ENCODE measurements around the gene PITPNC1. TPM values are rescaled to one million over a fixed set of nuclear protein-coding genes. Genes with fewer than 3 reads are reported as not detected.
A peak's percentile ranks its signal among the peaks of the same experiment; 100 is the strongest.

Gene PITPNC1
- total RNA-seq, 1 experiment from 2014 or later: 20.8 TPM

GRCh38 chr17:67376415-67376736 lies 705 bp upstream of the PITPNC1 start:
- DNase-seq (ENCODE audit: low read depth, low spot score) (no peak), ATAC-seq (no peak)
- intact Hi-C loops (cut with micrococcal nuclease; ENCODE audit: unreplicated experiment): loop anchor here (5.0 kb wide), 1 partner anchor 226 kb away; no protein-coding TSS in a partner anchor
- Histone ChIP-seq H3K27me3 (ENCODE audit: control insufficient read depth, insufficient read depth, low read length) (no peaks in the 10 kb centered on the region), H3K27ac (ENCODE audit: low read length) (peak overlapping the region; percentile 66), H3K4me3 (ENCODE audit: low read depth in 2 of 2, low read length in 2 of 2) (peak overlapping the region; percentile 80 to 85), H3K36me3 (ENCODE audit: control insufficient read depth, insufficient read depth, low read length) (peaks cover 4% of the 10 kb centered on the region), H3K4me1 (ENCODE audit: control insufficient read depth, insufficient read depth, low read length) (peaks cover 12% of the 10 kb centered on the region), H3K9me3 (ENCODE audit: control insufficient read depth, insufficient read depth, low read depth, low read length) (no peaks in the 10 kb centered on the region)
- no peak for TF ChIP-seq SIN3A (IDR thresholded peaks at IDR 0.05; ENCODE audit: borderline replicate concordance, insufficient read depth, low read depth, low read length)
- TF ChIP-seq REST (IDR thresholded peaks at IDR 0.05; ENCODE audit: insufficient read depth in 1 of 2, low read depth in 2 of 2, low read length in 1 of 2): no peak
- no peak for TF ChIP-seq POLR2AphosphoS5 (IDR thresholded peaks at IDR 0.05; ENCODE audit: low read depth, low read length)
- no TSS peak for BruUV-seq (replicated peaks)
- in situ Hi-C loops (cut with HindIII; ENCODE audit: low pct_unique_long_range_greater_than_20kb, low sequenced_read_pairs): no loop called here
- ChIA-PET CTCF (interaction anchor here (0.6 kb wide), 2 partner anchors 146 to 353 kb away, joined by 3 read pairs; no protein-coding TSS in a partner anchor), POLR2A (interaction anchor here (0.6 kb wide), 1 partner anchor 310 kb away, joined by 5 read pairs; no protein-coding TSS in a partner anchor)

DNA sequence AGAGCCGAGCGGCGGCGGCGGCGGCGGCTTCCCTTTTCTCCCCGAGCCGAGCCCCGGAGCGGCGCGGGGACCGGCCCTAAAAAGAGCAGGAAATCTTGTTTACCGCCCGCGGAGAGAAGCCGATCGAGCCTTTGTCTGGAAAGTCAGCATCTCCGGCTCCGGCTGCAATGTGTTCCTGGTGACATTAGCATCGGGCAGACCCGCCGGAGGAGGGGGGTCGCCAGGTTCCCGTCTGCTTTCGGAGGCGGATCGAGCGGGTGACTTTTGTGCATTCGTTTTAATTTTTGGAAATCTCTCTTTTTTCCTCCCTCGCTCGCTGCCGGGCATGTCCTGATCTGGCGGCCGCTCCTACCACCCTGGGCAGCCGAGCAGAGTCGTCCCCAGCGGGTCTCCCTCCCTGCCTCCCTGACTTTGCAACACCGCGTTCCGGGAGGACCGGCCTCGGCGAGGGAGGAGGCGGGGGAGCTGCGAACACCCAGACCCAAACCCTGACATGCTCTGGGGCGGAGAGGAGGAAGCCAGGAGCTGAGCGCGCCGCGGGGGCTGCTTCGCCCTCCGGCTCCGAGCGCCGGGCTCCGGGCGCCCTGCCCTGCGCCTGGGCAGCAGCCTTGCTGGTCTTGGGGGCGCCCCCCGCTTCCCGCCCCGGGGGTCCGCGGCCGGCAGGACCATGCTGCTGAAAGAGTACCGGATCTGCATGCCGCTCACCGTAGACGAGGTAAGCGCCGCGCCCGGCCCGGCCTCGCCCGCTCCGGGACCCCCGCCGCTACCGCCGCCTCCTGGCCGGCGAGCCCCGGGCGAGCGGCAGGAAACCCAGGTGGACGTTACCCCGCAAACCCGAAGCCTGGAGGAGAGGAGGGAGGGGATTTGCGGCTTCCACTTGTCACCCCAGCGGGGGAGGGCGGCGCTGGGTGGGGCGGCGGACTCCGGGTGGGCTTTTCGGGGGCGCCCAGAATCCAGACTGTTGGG lies 690 bp downstream of the PITPNC1 start:
- Histone ChIP-seq H3K27ac (ENCODE audit: low read length) (peak overlapping the region; percentile 70), H3K4me3 (ENCODE audit: low read depth in 2 of 2, low read length in 2 of 2) (peak overlapping the region; percentile 80 to 85), H3K9me3 (ENCODE audit: control insufficient read depth, insufficient read depth, low read depth, low read length) (no peaks in the 10 kb centered on the region), H3K36me3 (ENCODE audit: control insufficient read depth, insufficient read depth, low read length) (peaks cover 4% of the 10 kb centered on the region), H3K27me3 (ENCODE audit: control insufficient read depth, insufficient read depth, low read length) (no peaks in the 10 kb centered on the region), H3K4me1 (ENCODE audit: control insufficient read depth, insufficient read depth, low read length) (peaks cover 12% of the 10 kb centered on the region)
- POLR2A ChIA-PET: interaction anchor here (0.7 kb wide), 1 partner anchor 27 kb away, joined by 19 read pairs; no protein-coding TSS in a partner anchor
- DNase-seq (ENCODE audit: low read depth, low spot score): no peak
- in situ Hi-C loops (cut with HindIII; ENCODE audit: low pct_unique_long_range_greater_than_20kb, low sequenced_read_pairs): no loop called here
- BruUV-seq (replicated peaks): no TSS peak
- TF ChIP-seq, protein P1, sequence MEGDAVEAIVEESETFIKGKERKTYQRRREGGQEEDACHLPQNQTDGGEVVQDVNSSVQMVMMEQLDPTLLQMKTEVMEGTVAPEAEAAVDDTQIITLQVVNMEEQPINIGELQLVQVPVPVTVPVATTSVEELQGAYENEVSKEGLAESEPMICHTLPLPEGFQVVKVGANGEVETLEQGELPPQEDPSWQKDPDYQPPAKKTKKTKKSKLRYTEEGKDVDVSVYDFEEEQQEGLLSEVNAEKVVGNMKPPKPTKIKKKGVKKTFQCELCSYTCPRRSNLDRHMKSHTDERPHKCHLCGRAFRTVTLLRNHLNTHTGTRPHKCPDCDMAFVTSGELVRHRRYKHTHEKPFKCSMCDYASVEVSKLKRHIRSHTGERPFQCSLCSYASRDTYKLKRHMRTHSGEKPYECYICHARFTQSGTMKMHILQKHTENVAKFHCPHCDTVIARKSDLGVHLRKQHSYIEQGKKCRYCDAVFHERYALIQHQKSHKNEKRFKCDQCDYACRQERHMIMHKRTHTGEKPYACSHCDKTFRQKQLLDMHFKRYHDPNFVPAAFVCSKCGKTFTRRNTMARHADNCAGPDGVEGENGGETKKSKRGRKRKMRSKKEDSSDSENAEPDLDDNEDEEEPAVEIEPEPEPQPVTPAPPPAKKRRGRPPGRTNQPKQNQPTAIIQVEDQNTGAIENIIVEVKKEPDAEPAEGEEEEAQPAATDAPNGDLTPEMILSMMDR (IDR thresholded peaks at IDR 0.05): no peak
- no peak for TF ChIP-seq SIN3A (IDR thresholded peaks at IDR 0.05; ENCODE audit: borderline replicate concordance, insufficient read depth, low read depth, low read length)
- no peak for TF ChIP-seq POLR2AphosphoS5 (IDR thresholded peaks at IDR 0.05; ENCODE audit: low read depth, low read length)
- no peak for TF ChIP-seq REST (IDR thresholded peaks at IDR 0.05; ENCODE audit: insufficient read depth in 1 of 2, low read depth in 2 of 2, low read length in 1 of 2)
- no peak for TF ChIP-seq TCF7L2 (IDR thresholded peaks at IDR 0.05; ENCODE audit: low read depth, low read length)
- CTCF ChIA-PET: interaction anchor here (0.6 to 0.7 kb wide), 3 partner anchors 73 to 266 kb away, joined by 3 read pairs; no protein-coding TSS in a partner anchor
- peak; percentile 31 for ATAC-seq
- intact Hi-C loops (cut with micrococcal nuclease; ENCODE audit: unreplicated experiment): loop anchor here (2.0 to 5.0 kb wide), 2 partner anchors 97 to 225 kb away; no protein-coding TSS in a partner anchor

All from Panc1 (cell line).